ENCODE measurements around the gene TRIM61. TPM values are rescaled to one million over a fixed set of nuclear protein-coding genes. Genes with fewer than 3 reads are reported as not detected.

Gene TRIM61
- total and polyA plus RNA-seq, 9 of the 15 experiments (the other 6 are each of a cell fraction or from before 2014, with no cell fraction given): 0.07 to 0.92 (median 0.42) TPM

GRCh38 chr4:164956766-164957643, 20.5 kb downstream of the TRIM61 start (continued):
- TF ChIP-seq HINFP (tag; conservative IDR thresholded peaks at IDR 0.05; ENCODE audit: low read depth) (no peak), EHMT2 (IDR thresholded peaks at IDR 0.05) (peak; percentile 77; the same call in 1 of the 2 replicates), ZNF75A (CRISPR knock-in tag; IDR thresholded peaks at IDR 0.05) (no peak), HDAC8 (tag; IDR thresholded peaks at IDR 0.05) (no peak), SMARCA4 (IDR thresholded peaks at IDR 0.05) (no peak), RCOR1 (IDR thresholded peaks at IDR 0.05; ENCODE audit: borderline replicate concordance in 1 of 2, low read depth in 2 of 2, low read length in 2 of 2) (0 out of 4 replicates have a peak, but pooled peaks of 1 of the 2 experiments have one; percentile 8), ERF (CRISPR knock-in tag; IDR thresholded peaks at IDR 0.05) (no peak), HMG20A (CRISPR knock-in tag; conservative IDR thresholded peaks at IDR 0.05) (no peak), HDAC3 (IDR thresholded peaks at IDR 0.05; ENCODE audit: borderline replicate concordance, partially characterized antibody) (no peak), FOXA1 (IDR thresholded peaks at IDR 0.05; ENCODE audit: borderline replicate concordance) (no peak), SRSF1 (IDR thresholded peaks at IDR 0.05; ENCODE audit: low read depth, low read length) (0 out of 2 replicates have a peak, but pooled peaks have one; percentile 49)
- TF ChIP-seq, protein P1, sequence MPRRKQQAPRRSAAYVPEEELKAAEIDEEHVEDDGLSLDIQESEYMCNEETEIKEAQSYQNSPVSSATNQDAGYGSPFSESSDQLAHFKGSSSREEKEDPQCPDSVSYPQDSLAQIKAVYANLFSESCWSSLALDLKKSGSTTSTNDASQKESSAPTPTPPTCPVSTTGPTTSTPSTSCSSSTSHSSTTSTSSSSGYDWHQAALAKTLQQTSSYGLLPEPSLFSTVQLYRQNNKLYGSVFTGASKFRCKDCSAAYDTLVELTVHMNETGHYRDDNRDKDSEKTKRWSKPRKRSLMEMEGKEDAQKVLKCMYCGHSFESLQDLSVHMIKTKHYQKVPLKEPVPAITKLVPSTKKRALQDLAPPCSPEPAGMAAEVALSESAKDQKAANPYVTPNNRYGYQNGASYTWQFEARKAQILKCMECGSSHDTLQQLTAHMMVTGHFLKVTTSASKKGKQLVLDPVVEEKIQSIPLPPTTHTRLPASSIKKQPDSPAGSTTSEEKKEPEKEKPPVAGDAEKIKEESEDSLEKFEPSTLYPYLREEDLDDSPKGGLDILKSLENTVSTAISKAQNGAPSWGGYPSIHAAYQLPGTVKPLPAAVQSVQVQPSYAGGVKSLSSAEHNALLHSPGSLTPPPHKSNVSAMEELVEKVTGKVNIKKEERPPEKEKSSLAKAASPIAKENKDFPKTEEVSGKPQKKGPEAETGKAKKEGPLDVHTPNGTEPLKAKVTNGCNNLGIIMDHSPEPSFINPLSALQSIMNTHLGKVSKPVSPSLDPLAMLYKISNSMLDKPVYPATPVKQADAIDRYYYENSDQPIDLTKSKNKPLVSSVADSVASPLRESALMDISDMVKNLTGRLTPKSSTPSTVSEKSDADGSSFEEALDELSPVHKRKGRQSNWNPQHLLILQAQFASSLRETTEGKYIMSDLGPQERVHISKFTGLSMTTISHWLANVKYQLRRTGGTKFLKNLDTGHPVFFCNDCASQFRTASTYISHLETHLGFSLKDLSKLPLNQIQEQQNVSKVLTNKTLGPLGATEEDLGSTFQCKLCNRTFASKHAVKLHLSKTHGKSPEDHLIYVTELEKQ (CRISPR knock-in tag; IDR thresholded peaks at IDR 0.05): no peak

Data from K562 (cell line).